GM23248 (cell line): ENCODE measurements around the gene RBP4.

Experiments used
- EZH2 ChIP-seq: fragments of 200-600 bp; sonication (generic); IDR thresholded peaks from 2 replicates; pipeline ENCODE4 v1.6.1; 2018; ENCODE audit warnings: antibody characterized with exemption, mild to moderate bottlenecking; ENCODE audit not compliant: insufficient read depth, poor library complexity, severe bottlenecking
- EZH2phosphoT487 ChIP-seq: fragments of 200-600 bp; sonication (generic); IDR thresholded peaks from 2 replicates; pipeline ENCODE4 v1.6.1; 2018; ENCODE audit warnings: antibody characterized with exemption, moderate library complexity, mild to moderate bottlenecking, low read depth; ENCODE audit not compliant: insufficient read depth

DNA sequence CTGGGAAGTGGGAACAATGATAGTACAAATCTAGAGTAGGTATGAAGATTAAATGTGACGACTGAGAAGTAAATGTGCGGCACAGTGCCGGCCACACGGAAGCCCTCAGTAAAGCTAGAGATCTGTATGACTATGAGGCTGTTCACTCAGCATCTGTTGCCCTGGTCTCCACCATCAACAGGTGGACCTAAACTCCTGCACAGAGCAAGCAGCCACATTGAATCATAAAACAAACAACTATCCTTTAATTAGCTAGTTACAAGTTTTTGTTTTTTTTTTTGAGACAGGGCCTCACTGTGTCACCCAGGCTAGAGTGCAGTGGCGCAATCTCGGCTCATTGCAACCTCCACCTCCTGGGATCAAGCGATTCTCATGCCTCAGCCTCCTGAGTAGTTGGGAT, 16.6 kb downstream of the RBP4 start:
- no peak for TF ChIP-seq EZH2phosphoT487
- no peak for TF ChIP-seq EZH2
